Measurements from ENCODE around the gene SERPINE2. TPM values are rescaled to one million over a fixed set of nuclear protein-coding genes. Genes with fewer than 3 reads are reported as not detected.

SERPINE2 gene
- total RNA-seq, 6 experiments from 2014 or later: 1.2 to 5.1 (median 2.1) TPM

DNA sequence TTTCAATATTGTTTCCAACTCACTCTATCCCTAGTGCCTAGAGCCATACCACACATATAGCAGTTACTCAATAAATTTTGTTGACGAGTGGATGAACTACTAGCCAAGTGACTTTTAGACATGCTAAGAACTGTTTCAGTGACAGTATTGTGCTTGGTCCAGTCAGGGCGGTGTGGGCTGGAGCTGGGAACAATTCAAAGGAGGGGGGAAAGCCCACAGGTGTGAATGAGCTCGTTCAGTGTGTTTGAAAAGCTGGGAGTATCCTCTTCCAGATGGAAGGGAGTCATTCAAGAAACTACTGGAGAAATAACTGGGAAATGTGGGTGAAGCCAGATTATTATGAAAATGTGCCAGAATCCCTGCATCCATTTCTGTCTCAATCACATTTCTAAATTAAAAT, 1.7 kb upstream of the SERPINE2 start:
- Histone ChIP-seq H3K27me3 (no peaks in the 10 kb centered on the region), H3K4me1 (peaks cover 0 to 16% (median under 1%) of the 10 kb centered on the region in 4 donors), H3K27ac (no peak overlapping the region), H3K36me3 (no peaks in the 10 kb centered on the region), H3K4me3 (no peak overlapping the region), H3K9me3 (no peaks in the 10 kb centered on the region)
- DNase-seq (no peak), ATAC-seq (no peak)
- WGBS (ENCODE audit: insufficient coverage, low coverage, low lambda C conversion rate, missing lambda C conversion rate): 61% methylated on average over 3 of the region's 3 CpGs
- TF ChIP-seq POLR2A (IDR thresholded peaks at IDR 0.05): no peak
- no peak for TF ChIP-seq CTCF (IDR thresholded peaks at IDR 0.05)
- intact Hi-C loops (cut with DNase I): no loop called here

- peak in 3 of 4 donors; percentile 10 to 36 (median 16) for ATAC-seq
Observed at GRCh38 chr2:224039770-224040440, 819 bp upstream of the SERPINE2 start.

GRCh38 chr2:224038830-224039079, 331 bp downstream of the SERPINE2 start:
- no peak for TF ChIP-seq POLR2A (IDR thresholded peaks at IDR 0.05)
- TF ChIP-seq CTCF (IDR thresholded peaks at IDR 0.05): no peak
- Histone ChIP-seq H3K36me3 (no peaks in the 10 kb centered on the region), H3K9me3 (no peaks in the 10 kb centered on the region), H3K27ac (no peak overlapping the region), H3K4me1 (peaks cover 0 to 16% (median under 1%) of the 10 kb centered on the region in 4 donors), H3K27me3 (no peaks in the 10 kb centered on the region), H3K4me3 (peak overlapping the region; percentile 44 to 55 (median 49))
- 0% methylated on average over 6 of the region's 35 CpGs for WGBS (ENCODE audit: insufficient coverage, low coverage, low lambda C conversion rate, missing lambda C conversion rate)
- DNase-seq: no peak
- peak in 2 of 4 donors; percentile 42 to 46 for ATAC-seq
- intact Hi-C loops (cut with DNase I): no loop called here

More at GRCh38 chr2:224039770-224040440, 819 bp upstream of the SERPINE2 start:
- 23% methylated on average over 13 of the region's 21 CpGs for WGBS (ENCODE audit: insufficient coverage, low coverage, low lambda C conversion rate, missing lambda C conversion rate)
- H3K9me3 ChIP-seq: no peaks in the 10 kb centered on the region
- DNase-seq: no peak
- H3K4me3 ChIP-seq: no peak overlapping the region
- TF ChIP-seq POLR2A (IDR thresholded peaks at IDR 0.05): no peak
- no peak for TF ChIP-seq CTCF (IDR thresholded peaks at IDR 0.05)
- H3K36me3 ChIP-seq: no peaks in the 10 kb centered on the region
- H3K27me3 ChIP-seq: no peaks in the 10 kb centered on the region
- no peak overlapping the region for H3K27ac ChIP-seq
- peaks cover 0 to 16% (median under 1%) of the 10 kb centered on the region in 4 donors for H3K4me1 ChIP-seq
- intact Hi-C loops (cut with DNase I): no loop called here

DNA sequence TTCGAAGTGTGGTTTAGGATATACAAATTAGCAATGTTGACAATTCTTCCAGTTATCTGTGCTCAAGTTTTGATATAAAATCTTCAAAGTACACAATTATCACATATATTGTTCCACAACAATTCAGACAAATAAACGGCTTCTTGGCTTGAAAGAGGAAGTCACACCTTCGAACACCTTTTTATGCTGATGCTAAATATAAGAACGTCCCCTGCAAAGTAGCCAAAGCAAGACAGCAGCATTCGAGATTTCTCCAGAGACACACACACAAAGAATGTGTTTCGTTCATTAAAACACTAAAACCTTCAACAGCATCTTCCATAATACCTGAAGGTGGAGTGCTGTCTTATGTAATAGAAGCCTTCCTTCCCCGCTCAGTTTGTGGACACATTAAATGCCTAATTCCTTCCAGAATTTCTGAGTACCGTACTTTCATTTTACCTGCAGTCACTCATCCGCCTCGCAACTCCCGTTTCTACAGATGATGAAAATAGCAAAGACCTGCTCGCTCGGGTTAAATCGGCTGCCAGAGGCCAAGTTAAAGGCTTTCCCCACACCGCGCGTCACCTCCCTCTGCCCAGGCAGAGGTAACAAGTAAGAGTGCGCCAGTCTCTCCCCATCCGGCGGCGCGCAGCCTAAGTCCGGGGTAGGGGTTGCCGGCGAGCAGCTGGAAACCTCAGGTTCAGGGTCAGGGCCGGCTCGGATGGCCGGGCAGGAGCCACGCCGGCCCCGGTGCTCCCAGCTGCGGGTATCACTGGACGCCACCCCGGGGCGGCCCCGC, 847 bp downstream of the SERPINE2 start:
- ATAC-seq: peak; percentile 57 to 72 (median 62)
- no peaks in the 10 kb centered on the region for H3K36me3 ChIP-seq
- H3K27me3 ChIP-seq: no peaks in the 10 kb centered on the region
- no peak for TF ChIP-seq CTCF (IDR thresholded peaks at IDR 0.05)
- TF ChIP-seq POLR2A (IDR thresholded peaks at IDR 0.05): no peak
- H3K27ac ChIP-seq: no peak overlapping the region
- H3K4me1 ChIP-seq: peaks cover 0 to 16% (median under 1%) of the 10 kb centered on the region in 4 donors
- DNase-seq: peak; percentile 47 to 60 (median 50)
- H3K4me3 ChIP-seq: peak overlapping the region; percentile 44 to 55 (median 49)
- H3K9me3 ChIP-seq: no peaks in the 10 kb centered on the region
- WGBS (ENCODE audit: insufficient coverage, low coverage, low lambda C conversion rate, missing lambda C conversion rate): 3% methylated on average over 27 of the region's 36 CpGs
- intact Hi-C loops (cut with DNase I): no loop called here
